ENCODE measurements around the gene SUGCT. TPM values are rescaled to one million over a fixed set of nuclear protein-coding genes. Genes with fewer than 3 reads are reported as not detected.

SUGCT gene
- total and polyA plus RNA-seq, 2 of the 13 experiments (the other 11 are each of a cell fraction or from before 2014, with no cell fraction given), result 10.1 to 22.2 TPM

GRCh38 chr7:40755438-40755837, 620.6 kb downstream of the SUGCT start (continued):
- no peak for TF ChIP-seq SNAPC5 (CRISPR knock-in tag; IDR thresholded peaks at IDR 0.05; ENCODE audit: borderline replicate concordance)
- TF ChIP-seq SAP130 (CRISPR knock-in tag; IDR thresholded peaks at IDR 0.05; ENCODE audit: low read depth), result peak; percentile 71
- no peak for TF ChIP-seq REXO4 (CRISPR knock-in tag; IDR thresholded peaks at IDR 0.05; ENCODE audit: borderline replicate concordance)
- TF ChIP-seq ZKSCAN5 (CRISPR knock-in tag; IDR thresholded peaks at IDR 0.05), result no peak
- 0 out of 2 replicates have a peak, but pooled peaks have one; percentile 26 for TF ChIP-seq HHEX (CRISPR knock-in tag; IDR thresholded peaks at IDR 0.05)
- TF ChIP-seq FOXK1 (CRISPR knock-in tag; IDR thresholded peaks at IDR 0.05; ENCODE audit: borderline replicate concordance, low read depth), result 0 out of 2 replicates have a peak, but pooled peaks have one; percentile 11
- peak; percentile 77 for TF ChIP-seq MAX (IDR thresholded peaks at IDR 0.05)
- TF ChIP-seq CBFB (CRISPR knock-in tag; IDR thresholded peaks at IDR 0.05), result no peak
- no peak for TF ChIP-seq CERS6 (CRISPR knock-in tag; IDR thresholded peaks at IDR 0.05)
- no peak for TF ChIP-seq ZFX (CRISPR knock-in tag; IDR thresholded peaks at IDR 0.05; ENCODE audit: low read depth)
- no peak for TF ChIP-seq ZNF484 (CRISPR knock-in tag; IDR thresholded peaks at IDR 0.05; ENCODE audit: borderline replicate concordance, low read depth)
- no peak for TF ChIP-seq FOXP1 (IDR thresholded peaks at IDR 0.05)
- peak; percentile 80 for TF ChIP-seq FOXP1 (CRISPR knock-in tag; IDR thresholded peaks at IDR 0.05)
- TF ChIP-seq GATA4 (IDR thresholded peaks at IDR 0.05; ENCODE audit: borderline replicate concordance, low read depth), result 0 out of 2 replicates have a peak, but pooled peaks have one; percentile 50
- no peak for TF ChIP-seq ZFP41 (CRISPR knock-in tag; IDR thresholded peaks at IDR 0.05; ENCODE audit: borderline replicate concordance)
- TF ChIP-seq GABPB1 (CRISPR knock-in tag; IDR thresholded peaks at IDR 0.05), result peak; percentile 30; the same call in 1 of the 2 replicates
- peak; percentile 94 for TF ChIP-seq TBX2 (CRISPR knock-in tag; IDR thresholded peaks at IDR 0.05; ENCODE audit: borderline replicate concordance)
- TF ChIP-seq ZNF549 (CRISPR knock-in tag; IDR thresholded peaks at IDR 0.05), result no peak
- TF ChIP-seq TRIM24 (CRISPR knock-in tag; IDR thresholded peaks at IDR 0.05), result peak; percentile 97
- no peak for TF ChIP-seq ZNF598 (CRISPR knock-in tag; IDR thresholded peaks at IDR 0.05; ENCODE audit: borderline replicate concordance)
- TF ChIP-seq RORA (CRISPR knock-in tag; IDR thresholded peaks at IDR 0.05), result no peak
- no peak for TF ChIP-seq ATRX (CRISPR knock-in tag; IDR thresholded peaks at IDR 0.05; ENCODE audit: borderline replicate concordance)
- TF ChIP-seq ZFP62 (CRISPR knock-in tag; IDR thresholded peaks at IDR 0.05), result no peak
- no peak for TF ChIP-seq ZNF563 (CRISPR knock-in tag; IDR thresholded peaks at IDR 0.05)
- no peak for TF ChIP-seq ZBTB38 (CRISPR knock-in tag; IDR thresholded peaks at IDR 0.05)
- TF ChIP-seq HOXD1 (CRISPR knock-in tag; IDR thresholded peaks at IDR 0.05), result peak; percentile 44; the same call in 1 of the 2 replicates
- TF ChIP-seq ZFP36L1 (CRISPR knock-in tag; IDR thresholded peaks at IDR 0.05), result 0 out of 2 replicates have a peak, but pooled peaks have one; percentile 51
- TF ChIP-seq GPBP1L1 (CRISPR knock-in tag; IDR thresholded peaks at IDR 0.05), result no peak
- TF ChIP-seq DMAP1 (CRISPR knock-in tag; IDR thresholded peaks at IDR 0.05), result 0 out of 2 replicates have a peak, but pooled peaks have one; percentile 37
- no peak for TF ChIP-seq ZNF550 (CRISPR knock-in tag; IDR thresholded peaks at IDR 0.05; ENCODE audit: borderline replicate concordance)
- TF ChIP-seq RFXAP (CRISPR knock-in tag; IDR thresholded peaks at IDR 0.05; ENCODE audit: borderline replicate concordance), result 0 out of 2 replicates have a peak, but pooled peaks have one; percentile 24
